ENCODE measurements around the gene RHOJ. TPM values are rescaled to one million over a fixed set of nuclear protein-coding genes. Genes with fewer than 3 reads are reported as not detected.

Gene RHOJ
- total and polyA plus RNA-seq, 2 donors (not counting 3 experiments of a cell fraction or from before 2014, with no cell fraction given) = 191 to 486 TPM

DNA sequence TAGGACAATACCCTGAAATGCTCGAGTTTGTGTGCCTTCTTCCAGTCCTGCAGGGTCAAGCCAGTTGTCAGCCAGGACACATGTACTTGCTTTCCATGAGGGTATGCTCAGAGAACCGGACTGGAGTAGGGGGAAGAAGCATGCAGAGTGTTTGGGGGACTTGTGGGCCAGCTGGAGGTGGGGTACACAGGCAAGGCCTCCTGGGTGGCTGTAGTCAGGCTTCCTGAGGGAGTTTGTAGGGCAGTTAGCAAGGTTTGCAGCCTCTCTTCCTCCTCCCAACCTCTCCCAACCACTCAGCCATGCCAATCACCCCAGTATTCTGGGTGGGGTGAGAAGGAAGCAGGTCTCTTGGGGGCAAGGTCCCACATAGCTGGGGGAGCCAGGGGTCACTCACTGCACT lies 47.0 kb upstream of the RHOJ start:
- no peak overlapping the region for H3K4me2 ChIP-seq (ENCODE audit: insufficient read depth, low read length)
- intact Hi-C loops (cut with micrococcal nuclease) = no loop called here
- TF ChIP-seq FOS (IDR thresholded peaks at IDR 0.05; ENCODE audit: borderline replicate concordance, insufficient read depth, low read length) = no peak
- TF ChIP-seq JUN (IDR thresholded peaks at IDR 0.05; ENCODE audit: borderline replicate concordance, insufficient read depth, insufficient read length, low read depth) = no peak
- TF ChIP-seq EZH2 (IDR thresholded peaks at IDR 0.05; ENCODE audit: borderline replicate concordance, low read depth, low read length, severe bottlenecking) = no peak
- TF ChIP-seq, protein P1, sequence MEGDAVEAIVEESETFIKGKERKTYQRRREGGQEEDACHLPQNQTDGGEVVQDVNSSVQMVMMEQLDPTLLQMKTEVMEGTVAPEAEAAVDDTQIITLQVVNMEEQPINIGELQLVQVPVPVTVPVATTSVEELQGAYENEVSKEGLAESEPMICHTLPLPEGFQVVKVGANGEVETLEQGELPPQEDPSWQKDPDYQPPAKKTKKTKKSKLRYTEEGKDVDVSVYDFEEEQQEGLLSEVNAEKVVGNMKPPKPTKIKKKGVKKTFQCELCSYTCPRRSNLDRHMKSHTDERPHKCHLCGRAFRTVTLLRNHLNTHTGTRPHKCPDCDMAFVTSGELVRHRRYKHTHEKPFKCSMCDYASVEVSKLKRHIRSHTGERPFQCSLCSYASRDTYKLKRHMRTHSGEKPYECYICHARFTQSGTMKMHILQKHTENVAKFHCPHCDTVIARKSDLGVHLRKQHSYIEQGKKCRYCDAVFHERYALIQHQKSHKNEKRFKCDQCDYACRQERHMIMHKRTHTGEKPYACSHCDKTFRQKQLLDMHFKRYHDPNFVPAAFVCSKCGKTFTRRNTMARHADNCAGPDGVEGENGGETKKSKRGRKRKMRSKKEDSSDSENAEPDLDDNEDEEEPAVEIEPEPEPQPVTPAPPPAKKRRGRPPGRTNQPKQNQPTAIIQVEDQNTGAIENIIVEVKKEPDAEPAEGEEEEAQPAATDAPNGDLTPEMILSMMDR (IDR thresholded peaks at IDR 0.05; ENCODE audit: extremely low read depth in 1 of 2, insufficient read depth in 1 of 2, low read depth in 1 of 2, low read length in 2 of 2) = no peak
- TF ChIP-seq POLR2AphosphoS5 (IDR thresholded peaks at IDR 0.05; ENCODE audit: insufficient read depth, low read depth, low read length) = no peak
- TF ChIP-seq POLR2A (IDR thresholded peaks at IDR 0.05; ENCODE audit: low read depth, low read length) = no peak
- TF ChIP-seq GATA2 (IDR thresholded peaks at IDR 0.05; ENCODE audit: insufficient read depth, insufficient read length, low read depth, low read length) = no peak
- no peak for TF ChIP-seq MYC (IDR thresholded peaks at IDR 0.05; ENCODE audit: low read depth, low read length)
- TF ChIP-seq, protein P2, sequence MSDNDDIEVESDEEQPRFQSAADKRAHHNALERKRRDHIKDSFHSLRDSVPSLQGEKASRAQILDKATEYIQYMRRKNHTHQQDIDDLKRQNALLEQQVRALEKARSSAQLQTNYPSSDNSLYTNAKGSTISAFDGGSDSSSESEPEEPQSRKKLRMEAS (IDR thresholded peaks at IDR 0.05; ENCODE audit: insufficient read depth, insufficient read length) = no peak
- H3K4me1 ChIP-seq (ENCODE audit: control insufficient read depth, extremely low read depth, insufficient read depth, low read length) = peaks cover 16% of the 10 kb centered on the region
- BruUV-seq (replicated peaks) = no TSS peak
- no peaks in the 10 kb centered on the region for H3K9me3 ChIP-seq (replicated peaks; ENCODE audit: control insufficient read depth, insufficient read depth, low read length)
- no peaks in the 10 kb centered on the region for H3K36me3 ChIP-seq (ENCODE audit: control insufficient read depth in 2 of 2, extremely low read depth in 1 of 2, insufficient read depth in 2 of 2, low read length in 2 of 2)
- no peak overlapping the region for H3K27ac ChIP-seq (ENCODE audit: insufficient read depth, low read depth, low read length)
- no peaks in the 10 kb centered on the region for H3K27me3 ChIP-seq (ENCODE audit: control insufficient read depth in 2 of 2, insufficient read depth in 2 of 2, low read length in 2 of 2)
- no peaks in the 10 kb centered on the region for H4K20me1 ChIP-seq (replicated peaks; ENCODE audit: control insufficient read depth, extremely low read depth, insufficient read depth, low read length)
- no peak overlapping the region for H3K4me3 ChIP-seq (replicated peaks in 1 of 3; ENCODE audit: insufficient read depth in 1 of 3, low read depth in 1 of 3, low read length in 3 of 3)
- no peak overlapping the region for H2AFZ ChIP-seq (ENCODE audit: low read depth, low read length)
- POLR2A ChIA-PET = no interaction called here
- DNase-seq (ENCODE audit: low read depth, low spot score) (no peak), FAIRE-seq (no peak)
- dilution Hi-C loops (cut with MboI; ENCODE audit: extremely low pct_ligation_motif_present, low sequenced_read_pairs) = no loop called here
- CTCF ChIA-PET = no interaction called here
- no peak overlapping the region for H3K9ac ChIP-seq (replicated peaks; ENCODE audit: extremely low read depth, insufficient read depth, low read length)
- no peaks in the 10 kb centered on the region for H3K79me2 ChIP-seq (ENCODE audit: control insufficient read depth, insufficient read depth, low read length)
- H3K9me1 ChIP-seq (replicated peaks; ENCODE audit: control insufficient read depth, extremely low read depth, insufficient read depth, low read length) = no peaks in the 10 kb centered on the region

All from endothelial cell of umbilical vein (primary cell).